Body of pancreas (tissue), 4 donors: Measurements from ENCODE around the gene SNX20.

Experiments used
- CTCF ChIP-seq, 7 experiments: fragments of 450-650 bp in 4 of 7; fragments of 200-600 bp in 3 of 7; sonication (generic) in 3 of 7; IDR thresholded peaks; one replicate each; pipeline ENCODE4 v1.5.1; 2016 to 2019; ENCODE audit warnings: antibody characterized with exemption in 7 of 7
- POLR2A ChIP-seq, 3 donors: fragments of 450-650 bp; IDR thresholded peaks; one replicate each; pipeline ENCODE4 v1.6.1; 2016; ENCODE audit warnings: antibody characterized with exemption in 3 of 3, mild to moderate bottlenecking in 2 of 3

GRCh38 chr16:50681021-50681885 is at the start of gene SNX20:
- TF ChIP-seq POLR2A (IDR thresholded peaks at IDR 0.05) = peak in 1 of 3 donors; percentile 13
- TF ChIP-seq CTCF (IDR thresholded peaks at IDR 0.05) = no peak
